Activated B cell treated with CpG ODN at 0.5 μM for 24 hours (primary cell): Measurements from ENCODE around the gene MTIF3. TPM values are rescaled to one million over a fixed set of nuclear protein-coding genes. Genes with fewer than 3 reads are reported as not detected.

Source experiments
- ATAC-seq: fragments of 200-7000 bp; cut with Tn5 transposase; one replicate; pipeline ENCODE4 v1.10.0; 2021; ENCODE audit warnings: low read depth, mild to moderate bottlenecking, moderate library complexity
- CTCF ChIA-PET: fragments of 350-600 bp; sonication (Branson Sonifier 250); formaldehyde crosslinking; loops from one replicate; lab custom pipeline; 2021; ENCODE audit warnings: antibody characterized with exemption; lab: Charles Lee
- POLR2A ChIA-PET: fragments of 350-600 bp; sonication (Branson Sonifier 250); formaldehyde crosslinking; loops from one replicate; lab custom pipeline; 2021; ENCODE audit warnings: antibody characterized with exemption; lab: Charles Lee
- DNase-seq: peaks from one replicate; pipeline ENCODE4 v3.0.0; 2022
- H3K27ac Mint-ChIP-seq: one replicate; pipeline ENCODE4 v1.8.0; 2020; ENCODE audit warnings: mixed read lengths
- H3K27me3 Mint-ChIP-seq: one replicate; pipeline ENCODE4 v1.8.0; 2021; ENCODE audit warnings: mixed read lengths
- H3K36me3 Mint-ChIP-seq: one replicate; pipeline ENCODE4 v1.8.0; 2021; ENCODE audit warnings: low read depth, mixed read lengths
- H3K4me1 Mint-ChIP-seq: one replicate; pipeline ENCODE4 v1.8.0; 2021; ENCODE audit warnings: mixed read lengths
- H3K4me3 Mint-ChIP-seq: one replicate; pipeline ENCODE4 v1.8.0; 2020; ENCODE audit warnings: mild to moderate bottlenecking, mixed read lengths
- H3K9me3 Mint-ChIP-seq: one replicate; pipeline ENCODE4 v1.8.0; 2020; ENCODE audit warnings: mixed read lengths
- CTCF ChIP-seq: fragments of 200-600 bp; IDR thresholded peaks from one replicate; pipeline ENCODE4 v1.8.0; 2022; ENCODE audit warnings: antibody characterized with exemption, mild to moderate bottlenecking
- intact Hi-C: fragments of 100-400 bp; cut with micrococcal nuclease; formaldehyde crosslinking; loops from one replicate; pipeline ENCODE4 v1.15.1; 2024
- total RNA-seq: library from RNA; stranded (reverse); gene quantifications from 2 replicates; pipeline ENCODE4 v1.2.3, GENCODE V29; 2022

MTIF3 gene
- total RNA-seq, 1 donor from 2014 or later = 50.1 TPM

- no peak for TF ChIP-seq CTCF
- no peaks in the 10 kb centered on the region for H3K27me3 Mint-ChIP-seq
- no peaks in the 10 kb centered on the region for H3K9me3 Mint-ChIP-seq
- ChIA-PET POLR2A (no interaction called here), CTCF (no interaction called here)
- H3K4me1 Mint-ChIP-seq = no peaks in the 10 kb centered on the region
- intact Hi-C loops = no loop called here
- no peak overlapping the region for H3K4me3 Mint-ChIP-seq
- no peak overlapping the region for H3K27ac Mint-ChIP-seq
- no peaks in the 10 kb centered on the region for H3K36me3 Mint-ChIP-seq
- ATAC-seq (no peak), DNase-seq (no peak)
These were observed 45.2 kb upstream of the MTIF3 start for GRCh38 chr13:27495551-27495950.

- CTCF ChIA-PET = no interaction called here
- Mint-ChIP-seq H3K4me1 (no peaks in the 10 kb centered on the region), H3K36me3 (no peaks in the 10 kb centered on the region), H3K4me3 (no peak overlapping the region), H3K27me3 (no peaks in the 10 kb centered on the region), H3K9me3 (no peaks in the 10 kb centered on the region), H3K27ac (no peak overlapping the region)
- ATAC-seq (no peak), DNase-seq (no peak)
- intact Hi-C loops = no loop called here
- no peak for TF ChIP-seq CTCF
- POLR2A ChIA-PET = no interaction called here
These were observed 43.6 kb upstream of the MTIF3 start for GRCh38 chr13:27493981-27494380.

GRCh38 chr13:27489456-27489855 lies 39.1 kb upstream of the MTIF3 start:
- POLR2A ChIA-PET = no interaction called here
- Mint-ChIP-seq H3K27ac (no peak overlapping the region), H3K36me3 (no peaks in the 10 kb centered on the region), H3K4me3 (no peak overlapping the region), H3K4me1 (no peaks in the 10 kb centered on the region), H3K9me3 (no peaks in the 10 kb centered on the region), H3K27me3 (no peaks in the 10 kb centered on the region)
- no peak for ATAC-seq
- no peak for TF ChIP-seq CTCF
- CTCF ChIA-PET = no interaction called here
- intact Hi-C loops = no loop called here
- no peak for DNase-seq

- ChIA-PET POLR2A (interaction anchor here (0.7 to 1.2 kb wide), 2 partner anchors 38 to 292 kb away, joined by 3 to 9 read pairs; partner anchors contain the start of gene MTIF3), CTCF (no interaction called here)
- H3K9me3 Mint-ChIP-seq = peaks cover 5% of the 10 kb centered on the region
- intact Hi-C loops = no loop called here
- no peaks in the 10 kb centered on the region for H3K27me3 Mint-ChIP-seq
- ATAC-seq (no peak), DNase-seq (no peak)
- H3K4me1 Mint-ChIP-seq = peaks cover 8% of the 10 kb centered on the region
- no peak overlapping the region for H3K4me3 Mint-ChIP-seq
- no peak for TF ChIP-seq CTCF
- peaks cover 4% of the 10 kb centered on the region for H3K36me3 Mint-ChIP-seq
- no peak overlapping the region for H3K27ac Mint-ChIP-seq
These were observed 37.4 kb upstream of the MTIF3 start for GRCh38 chr13:27487776-27488175.

GRCh38 chr13:27483421-27483820 lies 33.1 kb upstream of the MTIF3 start:
- no peak for TF ChIP-seq CTCF
- H3K4me3 Mint-ChIP-seq = peak overlapping the region; percentile 79

More at GRCh38 chr13:27483421-27483820, 33.1 kb upstream of the MTIF3 start:
- CTCF ChIA-PET = interaction anchor here (0.8 kb wide), 1 partner anchor 33 kb away, joined by 3 read pairs; the partner anchor contains the start of gene MTIF3
- Mint-ChIP-seq H3K4me1 (peaks cover 46% of the 10 kb centered on the region), H3K36me3 (peaks cover 9% of the 10 kb centered on the region), H3K27me3 (no peaks in the 10 kb centered on the region), H3K27ac (peak overlapping the region; percentile 95), H3K9me3 (peaks cover 13% of the 10 kb centered on the region)
- intact Hi-C loops = loop anchor here (1.0 to 2.0 kb wide), 5 partner anchors 33 to 233 kb away; partner anchors contain the start of genes MTIF3, POLR1D and RPL21
- POLR2A ChIA-PET = interaction anchor here (1.0 to 3.5 kb wide), 8 partner anchors 21 to 137 kb away, joined by 3 to 16 read pairs (median 5); partner anchors contain the start of genes LNX2 and MTIF3
- ATAC-seq (no peak), DNase-seq (no peak)
